Liver (tissue), 9 donors: ENCODE results near the gene NUP214. TPM values are rescaled to one million over a fixed set of nuclear protein-coding genes. Genes with fewer than 3 reads are reported as not detected.

Experiments
- DNase-seq: peaks from one replicate; pipeline ENCODE4 v3.0.0-alpha.2; 2017; ENCODE audit warnings: low spot score
- H3K27ac ChIP-seq, 2 donors: one replicate each; pipeline ENCODE4 v1.7.0; 2013; ENCODE audit warnings: inconsistent platforms in 2 of 2, low read length in 2 of 2, control low read depth in 1 of 2, low read depth in 1 of 2, mild to moderate bottlenecking in 1 of 2
- H3K27me3 ChIP-seq, 4 donors: one replicate each; pipeline versions ENCODE4 v1.6.1 to v1.7.0; 2013; ENCODE audit warnings: low read length in 3 of 4, inconsistent platforms in 1 of 4, mild to moderate bottlenecking in 1 of 4, moderate library complexity in 1 of 4; ENCODE audit not compliant: control insufficient read depth in 4 of 4, insufficient read depth in 4 of 4
- H3K36me3 ChIP-seq, 4 donors: one replicate each; pipeline versions ENCODE4 v1.6.1 to v1.7.0; 2013; ENCODE audit warnings: low read length in 3 of 4, mild to moderate bottlenecking in 3 of 4, low read depth in 1 of 4, moderate library complexity in 1 of 4; ENCODE audit not compliant: control insufficient read depth in 4 of 4, insufficient read depth in 3 of 4
- H3K4me1 ChIP-seq, 4 donors: one replicate each; pipeline versions ENCODE4 v1.6.1 to v1.7.0; 2013; ENCODE audit warnings: low read length in 3 of 4, mild to moderate bottlenecking in 3 of 4, moderate library complexity in 1 of 4; ENCODE audit not compliant: control insufficient read depth in 4 of 4, insufficient read depth in 4 of 4
- H3K4me3 ChIP-seq, 3 donors: one replicate each; pipeline versions ENCODE4 v1.6.1 to v1.7.0; 2013; ENCODE audit warnings: low read length in 3 of 3, control low read depth in 1 of 3, low read depth in 1 of 3, mild to moderate bottlenecking in 1 of 3
- H3K9ac ChIP-seq, 2 donors: one replicate each; pipeline ENCODE4 v1.7.0; 2013; ENCODE audit warnings: low read length in 2 of 2, mild to moderate bottlenecking in 2 of 2, moderate library complexity in 2 of 2, control low read depth in 1 of 2, low read depth in 1 of 2
- H3K9me3 ChIP-seq, 4 donors: one replicate each; pipeline versions ENCODE4 v1.6.1 to v1.7.0; 2013; ENCODE audit warnings: low read length in 3 of 4; ENCODE audit not compliant: control insufficient read depth in 4 of 4
- FOXA1 ChIP-seq: IDR thresholded peaks from 2 replicates; pipeline ENCODE4 v1.6.1; 2016; ENCODE audit warnings: antibody characterized with exemption
- FOXA2 ChIP-seq: IDR thresholded peaks from 2 replicates; pipeline ENCODE4 v1.6.1; 2016; ENCODE audit warnings: antibody characterized with exemption
- GABPA ChIP-seq, 2 donors: IDR thresholded peaks in 1 of 2; conservative IDR thresholded peaks in 1 of 2; 2 replicates each; pipeline ENCODE4 v1.6.1; 2016; ENCODE audit warnings: antibody characterized with exemption in 2 of 2, mild to moderate bottlenecking in 1 of 2, moderate library complexity in 1 of 2
- HNF4A ChIP-seq, 2 donors: conservative IDR thresholded peaks; 2 replicates each; pipeline ENCODE4 v1.6.1; 2016; ENCODE audit warnings: antibody characterized with exemption in 2 of 2, mild to moderate bottlenecking in 2 of 2
- HNF4G ChIP-seq: IDR thresholded peaks from 2 replicates; pipeline ENCODE4 v1.6.1; 2016; ENCODE audit warnings: antibody characterized with exemption
- JUND ChIP-seq, 2 donors: IDR thresholded peaks; 2 replicates each; pipeline ENCODE4 v1.6.1; 2016; ENCODE audit warnings: antibody characterized with exemption in 2 of 2
- RAD21 ChIP-seq, 2 donors: IDR thresholded peaks; 2 replicates each; pipeline ENCODE4 v1.6.1; 2016; ENCODE audit warnings: antibody characterized with exemption in 2 of 2, mild to moderate bottlenecking in 2 of 2
- RXRA ChIP-seq, 2 donors: IDR thresholded peaks; 2 replicates each; pipeline ENCODE4 v1.6.1; 2017 to 2018; ENCODE audit warnings: antibody characterized with exemption in 2 of 2, mild to moderate bottlenecking in 1 of 2
- SP1 ChIP-seq: IDR thresholded peaks from 2 replicates; pipeline ENCODE4 v1.6.1; 2018; ENCODE audit warnings: antibody characterized with exemption, mild to moderate bottlenecking
- TAF1 ChIP-seq: conservative IDR thresholded peaks from 2 replicates; pipeline ENCODE4 v1.6.1; 2016; ENCODE audit warnings: antibody characterized with exemption, mild to moderate bottlenecking
- YY1 ChIP-seq: IDR thresholded peaks from 2 replicates; pipeline ENCODE4 v1.6.1; 2016; ENCODE audit warnings: antibody characterized with exemption, mild to moderate bottlenecking
- WGBS: extraction: QIAGEN DNeasy Blood & Tissue Kit; methylation state at CpG from one replicate; pipeline ENCODE4 v1.1.7; 2013; 5-methylcytosine and 5-hydroxymethylcytosine counted together
- polyA plus RNA-seq, 2 donors: library from polyadenylated mRNA; stranded (reverse) in 1 of 2; unstranded in 1 of 2; fragments of 200-250 nt in 1 of 2; fragments of >200 nt in 1 of 2; fragmentation: Nextera tagmentation in 1 of 2; extraction: Ambion mirVana in 1 of 2; gene quantifications; one replicate each; pipeline versions ENCODE4 v1.2.1 to v1.2.3, GENCODE V29; 2013 to 2015
- total RNA-seq, 2 donors: library from RNA; depleted of rRNA; stranded (reverse); fragments of >200 nt; gene quantifications; one replicate each; pipeline ENCODE4 v1.2.3, GENCODE V29; 2014
- TF ChIP-seq, protein P1 (sequence below): IDR thresholded peaks from 2 replicates; pipeline ENCODE4 v1.6.1; 2016; ENCODE audit warnings: antibody characterized with exemption
- TF ChIP-seq, protein P2 (sequence below): IDR thresholded peaks from 2 replicates; pipeline ENCODE4 v1.6.1; 2016; ENCODE audit warnings: antibody characterized with exemption
- TF ChIP-seq, protein P3 (sequence below): fragments of 150-350 bp; IDR thresholded peaks from 2 replicates; pipeline ENCODE4 v1.5.1; 2017; ENCODE audit warnings: improper control_type of control experiment, low read depth, low read length; ENCODE audit not compliant: missing input control
- TF ChIP-seq, protein P4 (sequence below): IDR thresholded peaks from 2 replicates; pipeline ENCODE4 v1.6.1; 2016; ENCODE audit warnings: antibody characterized with exemption
- TF ChIP-seq, protein P5 (sequence below): IDR thresholded peaks from 2 replicates; pipeline ENCODE4 v1.6.1; 2016; ENCODE audit warnings: antibody characterized with exemption, mild to moderate bottlenecking
- donor health status: healthy.
- donor health status: healthy.
- donor health status: healthy.
- donor health status: healthy.
- donor health status: healthy.

The NUP214 gene
- total and polyA plus RNA-seq, 4 donors = 8.8 to 19.5 (median 16.5) TPM

DNA sequence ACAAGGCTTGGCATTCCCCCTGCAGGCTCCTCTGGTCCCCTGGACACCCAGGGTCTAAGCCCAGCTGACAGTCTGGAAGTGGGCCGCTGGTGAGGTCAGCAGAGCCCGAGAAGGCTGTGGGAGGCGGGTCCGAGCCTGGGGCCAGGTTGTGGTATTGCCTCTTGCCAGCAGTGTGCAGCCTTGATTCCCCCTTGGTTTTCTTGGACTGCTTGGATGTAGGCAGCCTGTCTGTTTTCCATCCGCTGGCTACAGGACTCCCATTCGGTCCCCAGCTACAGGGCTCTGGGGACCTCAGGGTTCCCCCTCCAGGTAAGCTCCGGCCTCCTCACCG is 27.5 kb upstream of the NUP214 start:
- no peak for DNase-seq
- Histone ChIP-seq H3K9ac (no peak overlapping the region), H3K36me3 (no peaks in the 10 kb centered on the region), H3K27me3 (peaks cover 0 to 6% (median 3%) of the 10 kb centered on the region in 4 donors), H3K27ac (no peak overlapping the region), H3K4me3 (no peak overlapping the region), H3K4me1 (peaks cover 4 to 10% (median 6%) of the 10 kb centered on the region in 4 donors), H3K9me3 (no peaks in the 10 kb centered on the region)
- TF ChIP-seq, protein P1, sequence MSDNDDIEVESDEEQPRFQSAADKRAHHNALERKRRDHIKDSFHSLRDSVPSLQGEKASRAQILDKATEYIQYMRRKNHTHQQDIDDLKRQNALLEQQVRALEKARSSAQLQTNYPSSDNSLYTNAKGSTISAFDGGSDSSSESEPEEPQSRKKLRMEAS = no peak
- TF ChIP-seq, protein P2, sequence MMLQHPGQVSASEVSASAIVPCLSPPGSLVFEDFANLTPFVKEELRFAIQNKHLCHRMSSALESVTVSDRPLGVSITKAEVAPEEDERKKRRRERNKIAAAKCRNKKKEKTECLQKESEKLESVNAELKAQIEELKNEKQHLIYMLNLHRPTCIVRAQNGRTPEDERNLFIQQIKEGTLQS = no peak
- TF ChIP-seq RXRA (IDR thresholded peaks at IDR 0.05) = no peak
- no peak for TF ChIP-seq FOXA2
- no peak for TF ChIP-seq GABPA (IDR thresholded peaks at IDR 0.05 in 1 of 2, conservative IDR thresholded peaks at IDR 0.05 in 1 of 2)
- TF ChIP-seq, protein P3, sequence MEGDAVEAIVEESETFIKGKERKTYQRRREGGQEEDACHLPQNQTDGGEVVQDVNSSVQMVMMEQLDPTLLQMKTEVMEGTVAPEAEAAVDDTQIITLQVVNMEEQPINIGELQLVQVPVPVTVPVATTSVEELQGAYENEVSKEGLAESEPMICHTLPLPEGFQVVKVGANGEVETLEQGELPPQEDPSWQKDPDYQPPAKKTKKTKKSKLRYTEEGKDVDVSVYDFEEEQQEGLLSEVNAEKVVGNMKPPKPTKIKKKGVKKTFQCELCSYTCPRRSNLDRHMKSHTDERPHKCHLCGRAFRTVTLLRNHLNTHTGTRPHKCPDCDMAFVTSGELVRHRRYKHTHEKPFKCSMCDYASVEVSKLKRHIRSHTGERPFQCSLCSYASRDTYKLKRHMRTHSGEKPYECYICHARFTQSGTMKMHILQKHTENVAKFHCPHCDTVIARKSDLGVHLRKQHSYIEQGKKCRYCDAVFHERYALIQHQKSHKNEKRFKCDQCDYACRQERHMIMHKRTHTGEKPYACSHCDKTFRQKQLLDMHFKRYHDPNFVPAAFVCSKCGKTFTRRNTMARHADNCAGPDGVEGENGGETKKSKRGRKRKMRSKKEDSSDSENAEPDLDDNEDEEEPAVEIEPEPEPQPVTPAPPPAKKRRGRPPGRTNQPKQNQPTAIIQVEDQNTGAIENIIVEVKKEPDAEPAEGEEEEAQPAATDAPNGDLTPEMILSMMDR = no peak
- TF ChIP-seq YY1 = no peak
- TF ChIP-seq, protein P4, sequence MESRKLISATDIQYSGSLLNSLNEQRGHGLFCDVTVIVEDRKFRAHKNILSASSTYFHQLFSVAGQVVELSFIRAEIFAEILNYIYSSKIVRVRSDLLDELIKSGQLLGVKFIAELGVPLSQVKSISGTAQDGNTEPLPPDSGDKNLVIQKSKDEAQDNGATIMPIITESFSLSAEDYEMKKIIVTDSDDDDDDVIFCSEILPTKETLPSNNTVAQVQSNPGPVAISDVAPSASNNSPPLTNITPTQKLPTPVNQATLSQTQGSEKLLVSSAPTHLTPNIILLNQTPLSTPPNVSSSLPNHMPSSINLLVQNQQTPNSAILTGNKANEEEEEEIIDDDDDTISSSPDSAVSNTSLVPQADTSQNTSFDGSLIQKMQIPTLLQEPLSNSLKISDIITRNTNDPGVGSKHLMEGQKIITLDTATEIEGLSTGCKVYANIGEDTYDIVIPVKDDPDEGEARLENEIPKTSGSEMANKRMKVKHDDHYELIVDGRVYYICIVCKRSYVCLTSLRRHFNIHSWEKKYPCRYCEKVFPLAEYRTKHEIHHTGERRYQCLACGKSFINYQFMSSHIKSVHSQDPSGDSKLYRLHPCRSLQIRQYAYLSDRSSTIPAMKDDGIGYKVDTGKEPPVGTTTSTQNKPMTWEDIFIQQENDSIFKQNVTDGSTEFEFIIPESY = no peak
- TF ChIP-seq JUND (IDR thresholded peaks at IDR 0.05) = no peak
- TF ChIP-seq HNF4G = no peak
- TF ChIP-seq HNF4A (conservative IDR thresholded peaks at IDR 0.05) = no peak
- TF ChIP-seq TAF1 = no peak
- TF ChIP-seq RAD21 (IDR thresholded peaks at IDR 0.05) = no peak
- TF ChIP-seq, protein P5, sequence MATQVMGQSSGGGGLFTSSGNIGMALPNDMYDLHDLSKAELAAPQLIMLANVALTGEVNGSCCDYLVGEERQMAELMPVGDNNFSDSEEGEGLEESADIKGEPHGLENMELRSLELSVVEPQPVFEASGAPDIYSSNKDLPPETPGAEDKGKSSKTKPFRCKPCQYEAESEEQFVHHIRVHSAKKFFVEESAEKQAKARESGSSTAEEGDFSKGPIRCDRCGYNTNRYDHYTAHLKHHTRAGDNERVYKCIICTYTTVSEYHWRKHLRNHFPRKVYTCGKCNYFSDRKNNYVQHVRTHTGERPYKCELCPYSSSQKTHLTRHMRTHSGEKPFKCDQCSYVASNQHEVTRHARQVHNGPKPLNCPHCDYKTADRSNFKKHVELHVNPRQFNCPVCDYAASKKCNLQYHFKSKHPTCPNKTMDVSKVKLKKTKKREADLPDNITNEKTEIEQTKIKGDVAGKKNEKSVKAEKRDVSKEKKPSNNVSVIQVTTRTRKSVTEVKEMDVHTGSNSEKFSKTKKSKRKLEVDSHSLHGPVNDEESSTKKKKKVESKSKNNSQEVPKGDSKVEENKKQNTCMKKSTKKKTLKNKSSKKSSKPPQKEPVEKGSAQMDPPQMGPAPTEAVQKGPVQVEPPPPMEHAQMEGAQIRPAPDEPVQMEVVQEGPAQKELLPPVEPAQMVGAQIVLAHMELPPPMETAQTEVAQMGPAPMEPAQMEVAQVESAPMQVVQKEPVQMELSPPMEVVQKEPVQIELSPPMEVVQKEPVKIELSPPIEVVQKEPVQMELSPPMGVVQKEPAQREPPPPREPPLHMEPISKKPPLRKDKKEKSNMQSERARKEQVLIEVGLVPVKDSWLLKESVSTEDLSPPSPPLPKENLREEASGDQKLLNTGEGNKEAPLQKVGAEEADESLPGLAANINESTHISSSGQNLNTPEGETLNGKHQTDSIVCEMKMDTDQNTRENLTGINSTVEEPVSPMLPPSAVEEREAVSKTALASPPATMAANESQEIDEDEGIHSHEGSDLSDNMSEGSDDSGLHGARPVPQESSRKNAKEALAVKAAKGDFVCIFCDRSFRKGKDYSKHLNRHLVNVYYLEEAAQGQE = no peak
- TF ChIP-seq FOXA1 = no peak
- TF ChIP-seq SP1 = no peak
- WGBS = 89% methylated on average over 8 of the region's 8 CpGs
